ENCODE measurements around the gene SBNO2. TPM values are rescaled to one million over a fixed set of nuclear protein-coding genes. Genes with fewer than 3 reads are reported as not detected.

The SBNO2 gene
- total and polyA plus RNA-seq, 2 donors (not counting 1 experiment from before 2014, with no cell fraction given), result 42.8 to 83.3 TPM

GRCh38 chr19:1199531-1199930 is 25.5 kb upstream of the SBNO2 start:
- intact Hi-C loops (cut with micrococcal nuclease), result no loop called here
- Mint-ChIP-seq H3K9me3 (ENCODE audit: insufficient read depth) (no peaks in the 10 kb centered on the region), H3K27ac (no peak overlapping the region), H3K4me3 (no peak overlapping the region), H3K27me3 (no peaks in the 10 kb centered on the region), H3K4me1 (peaks cover 5% of the 10 kb centered on the region)
- Histone ChIP-seq H3K9ac (ENCODE audit: low read length) (no peak overlapping the region), H3K27ac (ENCODE audit: low read length in 2 of 2) (no peak overlapping the region), H2AFZ (ENCODE audit: insufficient read depth, low read depth, low read length, poor library complexity, severe bottlenecking) (no peak overlapping the region), H3K36me3 (replicated peaks in 1 of 2; ENCODE audit: control extremely low read depth in 1 of 2, control insufficient read depth in 1 of 2, extremely low read depth in 1 of 2, insufficient read depth in 2 of 2, low read length in 1 of 2) (no peaks in the 10 kb centered on the region), H3K27me3 (replicated peaks in 1 of 4; ENCODE audit: control extremely low read depth in 1 of 4, control insufficient read depth in 3 of 4, insufficient read depth in 4 of 4, low read length in 3 of 4) (no peaks in the 10 kb centered on the region), H3K4me1 (ENCODE audit: control insufficient read depth in 2 of 2, insufficient read depth in 2 of 2, low read length in 2 of 2) (no peaks in the 10 kb centered on the region), H3K9me3 (ENCODE audit: control extremely low read depth in 1 of 3, control insufficient read depth in 2 of 3, insufficient read depth in 1 of 3, low read length in 2 of 3) (no peaks in the 10 kb centered on the region), H3K4me3 (ENCODE audit: control extremely low read depth in 1 of 5, extremely low read depth in 1 of 5, insufficient read depth in 1 of 5, low read depth in 2 of 5, low read length in 4 of 5) (no peak overlapping the region), H3K79me2 (ENCODE audit: control insufficient read depth, insufficient read depth, low read length) (no peaks in the 10 kb centered on the region), H3K4me2 (replicated peaks; ENCODE audit: low read depth, low read length, poor library complexity, severe bottlenecking) (no peak overlapping the region), H4K20me1 (ENCODE audit: control insufficient read depth, insufficient read depth, low read length, poor library complexity, severe bottlenecking) (no peaks in the 10 kb centered on the region)
- ChIA-PET CTCF (interaction anchor here (0.6 to 3.2 kb wide), 2 partner anchors 11 to 86 kb away, joined by 5 to 16 read pairs; no protein-coding TSS in a partner anchor), POLR2A (interaction anchor here (0.6 to 1.2 kb wide), 2 partner anchors 10 to 302 kb away, joined by 3 to 7 read pairs; no protein-coding TSS in a partner anchor)
- DNase-seq (no peak), ATAC-seq (ENCODE audit: low read depth) (no peak)
- WGBS (ENCODE audit: insufficient coverage), result 97% methylated on average over 10 of the region's 10 CpGs
- TF ChIP-seq, protein P1, sequence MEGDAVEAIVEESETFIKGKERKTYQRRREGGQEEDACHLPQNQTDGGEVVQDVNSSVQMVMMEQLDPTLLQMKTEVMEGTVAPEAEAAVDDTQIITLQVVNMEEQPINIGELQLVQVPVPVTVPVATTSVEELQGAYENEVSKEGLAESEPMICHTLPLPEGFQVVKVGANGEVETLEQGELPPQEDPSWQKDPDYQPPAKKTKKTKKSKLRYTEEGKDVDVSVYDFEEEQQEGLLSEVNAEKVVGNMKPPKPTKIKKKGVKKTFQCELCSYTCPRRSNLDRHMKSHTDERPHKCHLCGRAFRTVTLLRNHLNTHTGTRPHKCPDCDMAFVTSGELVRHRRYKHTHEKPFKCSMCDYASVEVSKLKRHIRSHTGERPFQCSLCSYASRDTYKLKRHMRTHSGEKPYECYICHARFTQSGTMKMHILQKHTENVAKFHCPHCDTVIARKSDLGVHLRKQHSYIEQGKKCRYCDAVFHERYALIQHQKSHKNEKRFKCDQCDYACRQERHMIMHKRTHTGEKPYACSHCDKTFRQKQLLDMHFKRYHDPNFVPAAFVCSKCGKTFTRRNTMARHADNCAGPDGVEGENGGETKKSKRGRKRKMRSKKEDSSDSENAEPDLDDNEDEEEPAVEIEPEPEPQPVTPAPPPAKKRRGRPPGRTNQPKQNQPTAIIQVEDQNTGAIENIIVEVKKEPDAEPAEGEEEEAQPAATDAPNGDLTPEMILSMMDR (IDR thresholded peaks at IDR 0.05), result no peak
- no peak for TF ChIP-seq EZH2 (IDR thresholded peaks at IDR 0.05; ENCODE audit: borderline replicate concordance, insufficient read depth, low read depth, low read length, poor library complexity, severe bottlenecking)

DNA sequence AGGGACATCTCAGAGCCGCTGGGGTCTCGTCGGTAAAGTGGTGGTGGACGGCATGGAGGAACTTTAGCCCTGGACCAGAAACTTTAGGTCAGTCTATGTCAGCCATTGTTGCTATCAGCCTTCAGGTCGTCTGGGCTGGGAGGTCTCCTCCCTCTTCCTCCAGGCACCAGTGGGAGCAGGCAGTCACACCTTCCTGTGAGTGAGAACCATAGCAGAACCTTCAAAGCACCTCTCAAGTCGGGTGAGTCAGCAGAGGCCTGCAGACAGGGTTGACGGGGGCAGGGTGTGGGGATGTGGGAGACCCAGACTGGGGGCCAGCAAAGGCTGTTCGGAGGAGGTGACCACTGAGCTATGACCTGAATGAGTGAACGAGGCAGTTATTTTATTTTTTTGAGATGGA is 15.4 kb upstream of the SBNO2 start:
- H3K4me3 Mint-ChIP-seq, result no peak overlapping the region
- Histone ChIP-seq H3K36me3 (replicated peaks in 1 of 2; ENCODE audit: control extremely low read depth in 1 of 2, control insufficient read depth in 1 of 2, extremely low read depth in 1 of 2, insufficient read depth in 2 of 2, low read length in 1 of 2) (no peaks in the 10 kb centered on the region), H2AFZ (ENCODE audit: insufficient read depth, low read depth, low read length, poor library complexity, severe bottlenecking) (no peak overlapping the region), H4K20me1 (ENCODE audit: control insufficient read depth, insufficient read depth, low read length, poor library complexity, severe bottlenecking) (no peaks in the 10 kb centered on the region), H3K27me3 (replicated peaks in 1 of 4; ENCODE audit: control extremely low read depth in 1 of 4, control insufficient read depth in 3 of 4, insufficient read depth in 4 of 4, low read length in 3 of 4) (no peaks in the 10 kb centered on the region), H3K9me3 (ENCODE audit: control extremely low read depth in 1 of 3, control insufficient read depth in 2 of 3, insufficient read depth in 1 of 3, low read length in 2 of 3) (no peaks in the 10 kb centered on the region), H3K27ac (ENCODE audit: low read length in 2 of 2) (no peak overlapping the region), H3K4me3 (ENCODE audit: control extremely low read depth in 1 of 5, extremely low read depth in 1 of 5, insufficient read depth in 1 of 5, low read depth in 2 of 5, low read length in 4 of 5) (no peak overlapping the region), H3K79me2 (ENCODE audit: control insufficient read depth, insufficient read depth, low read length) (no peaks in the 10 kb centered on the region), H3K4me1 (ENCODE audit: control insufficient read depth in 2 of 2, insufficient read depth in 2 of 2, low read length in 2 of 2) (no peaks in the 10 kb centered on the region), H3K4me2 (replicated peaks; ENCODE audit: low read depth, low read length, poor library complexity, severe bottlenecking) (no peak overlapping the region), H3K9ac (ENCODE audit: low read length) (no peak overlapping the region)
- no peak for ATAC-seq (ENCODE audit: low read depth)
- no peaks in the 10 kb centered on the region for H3K9me3 Mint-ChIP-seq (ENCODE audit: insufficient read depth)
- no peaks in the 10 kb centered on the region for H3K27me3 Mint-ChIP-seq
- no peak overlapping the region for H3K27ac Mint-ChIP-seq
- no peak for TF ChIP-seq EZH2 (IDR thresholded peaks at IDR 0.05; ENCODE audit: borderline replicate concordance, insufficient read depth, low read depth, low read length, poor library complexity, severe bottlenecking)
- TF ChIP-seq, protein P1 (IDR thresholded peaks at IDR 0.05), result no peak
- intact Hi-C loops (cut with micrococcal nuclease), result no loop called here
- no peaks in the 10 kb centered on the region for H3K4me1 Mint-ChIP-seq
- 73% methylated on average over 9 of the region's 9 CpGs for WGBS (ENCODE audit: insufficient coverage)
- no peak for DNase-seq
- ChIA-PET CTCF (no interaction called here), POLR2A (no interaction called here)
